DMS114 treated with DMSO at 0.1 percent for 48 hours (cell line): Measurements from ENCODE around the gene NTF3.

Experiments
- DNase-seq: peaks from one replicate; lab custom pipeline; 2025; ENCODE audit not compliant: unreplicated experiment; lab: John Stamatoyannopoulos, UW

Gene NTF3

DNA sequence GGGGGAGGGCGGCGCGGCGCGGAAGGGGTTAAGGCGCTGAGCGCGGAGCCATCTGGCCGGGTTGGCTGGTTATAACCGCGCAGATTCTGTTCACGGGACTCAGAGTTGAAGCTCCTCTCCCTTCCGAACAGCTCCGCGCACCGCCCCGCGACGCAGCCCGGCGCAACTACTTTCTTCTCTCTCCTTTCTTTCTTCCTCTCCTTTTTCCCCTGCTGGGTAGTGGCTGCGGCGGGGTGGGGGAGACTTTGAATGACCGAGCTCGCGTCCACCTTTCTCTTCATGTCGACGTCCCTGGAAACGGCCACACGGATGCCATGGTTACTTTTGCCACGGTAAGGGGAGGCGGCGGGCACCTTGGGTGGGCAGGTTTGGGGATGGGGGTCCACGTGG is at the start of gene NTF3:
Gene NTF3 (plus strand): TSS at position 98 of the 390 bp plus-strand sequence. CDS start 217 bp downstream, at position 315.
- no peak for DNase-seq

DNA sequence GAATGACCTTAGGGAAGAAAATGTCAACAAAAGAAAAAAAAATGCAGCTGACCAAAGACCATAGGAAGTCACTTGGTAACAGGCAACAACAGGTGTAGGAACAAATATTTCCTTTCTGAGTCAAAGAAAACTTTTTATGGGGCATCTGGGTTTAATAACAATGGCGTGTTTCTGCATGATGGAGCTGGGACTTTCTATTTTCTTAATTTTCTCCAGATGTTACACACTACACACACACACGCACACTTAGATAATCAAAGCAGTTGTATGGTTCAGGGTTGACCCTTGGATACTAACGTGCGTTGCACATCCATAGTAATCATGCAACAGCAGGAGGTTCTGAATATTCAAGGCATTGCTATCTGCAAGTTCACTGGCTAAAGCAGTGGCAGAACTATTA is 47.9 kb upstream of the NTF3 start:
- DNase-seq: no peak

DNA sequence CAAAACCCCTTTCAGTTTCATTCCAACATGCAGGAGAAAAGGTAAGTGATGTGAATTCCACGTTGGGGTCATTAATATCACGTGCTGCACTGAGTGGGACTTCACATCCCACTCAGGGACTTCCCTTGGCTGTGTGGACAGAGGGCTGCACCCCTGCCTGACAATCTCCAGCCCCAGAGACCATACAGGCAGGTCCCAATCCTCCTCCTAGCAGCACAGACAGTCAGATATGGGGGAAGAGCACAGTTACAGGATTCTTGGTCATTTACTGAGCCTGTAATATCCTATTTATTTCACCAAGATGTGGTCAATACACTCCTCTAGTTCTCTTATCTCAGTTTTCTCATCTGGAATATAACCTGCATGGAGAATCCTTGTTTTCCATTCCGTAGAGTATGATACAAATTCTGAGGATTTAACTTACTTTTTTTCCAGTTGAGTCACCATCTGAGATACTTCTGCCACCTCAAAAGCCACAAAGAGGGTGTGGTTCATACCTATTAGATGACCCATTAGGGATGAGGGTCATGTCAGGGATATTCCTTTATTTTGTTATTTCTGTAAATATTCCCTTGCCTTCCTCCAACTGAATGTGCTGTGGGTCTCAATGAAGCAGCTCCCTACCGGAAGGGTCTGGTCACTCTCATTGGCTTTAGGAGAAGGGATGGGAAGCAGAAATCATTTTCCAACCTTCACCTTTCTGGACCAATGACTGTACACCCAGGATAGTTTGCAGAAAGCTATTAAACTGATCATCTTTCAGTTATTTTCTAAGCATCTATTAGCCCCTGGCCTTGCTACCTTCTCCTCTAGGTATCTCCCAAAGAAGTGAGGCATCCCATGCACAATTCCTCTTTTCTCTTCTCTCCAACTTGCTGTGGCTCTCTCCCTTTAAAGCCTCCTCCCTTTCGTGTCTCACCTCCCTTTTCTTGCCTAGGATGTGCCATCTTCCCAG is 43.0 kb upstream of the NTF3 start:
- no peak for DNase-seq

DNA sequence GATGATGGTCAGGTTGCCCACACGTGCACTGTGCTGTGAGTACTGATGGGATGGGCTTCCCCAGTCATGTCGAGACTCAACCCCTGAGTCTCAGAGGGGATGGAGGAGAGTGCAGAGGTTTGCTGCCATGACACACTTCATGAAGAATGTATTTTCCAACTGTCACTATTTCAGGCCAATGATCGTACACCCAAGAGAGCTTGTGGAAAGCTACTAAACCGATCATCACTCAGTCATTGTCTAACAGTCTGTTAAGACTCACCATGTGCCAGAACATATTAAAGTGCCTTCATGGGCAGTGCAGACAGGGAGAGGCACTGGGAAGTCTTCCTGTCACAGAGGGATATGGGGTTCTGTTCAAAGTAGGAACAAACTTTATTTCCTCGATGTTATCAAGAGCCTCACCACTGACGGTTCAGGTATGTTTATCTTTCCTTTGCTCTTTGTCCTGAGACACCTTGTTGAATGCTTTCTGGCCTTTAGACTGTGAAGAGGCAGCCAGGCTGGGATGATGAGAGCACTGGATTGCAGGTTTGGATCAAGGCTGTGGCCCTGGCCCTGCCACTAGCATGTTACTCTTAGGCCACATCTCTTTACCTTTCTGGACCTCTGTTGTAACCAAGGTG is 41.6 kb upstream of the NTF3 start:
- DNase-seq: no peak

DNA sequence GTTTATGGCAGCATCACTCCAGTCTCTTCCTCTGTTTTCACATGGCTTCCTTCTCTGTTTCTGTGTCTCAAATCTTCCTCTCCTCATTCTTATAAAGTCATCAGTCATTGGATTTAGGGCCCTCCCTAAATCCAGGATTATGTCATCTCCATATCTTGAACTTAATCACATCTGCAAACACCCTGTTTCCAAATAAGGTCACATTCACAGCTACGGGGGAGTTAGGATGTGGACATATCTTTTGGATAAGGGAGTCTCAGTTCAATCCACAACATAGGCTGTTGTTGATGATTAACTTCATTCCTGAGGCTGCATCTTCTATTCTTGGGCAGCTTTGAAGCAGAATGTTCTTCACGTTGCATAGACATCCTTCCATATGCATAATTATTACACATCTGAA is 40.3 kb upstream of the NTF3 start:
- DNase-seq: no peak

DNA sequence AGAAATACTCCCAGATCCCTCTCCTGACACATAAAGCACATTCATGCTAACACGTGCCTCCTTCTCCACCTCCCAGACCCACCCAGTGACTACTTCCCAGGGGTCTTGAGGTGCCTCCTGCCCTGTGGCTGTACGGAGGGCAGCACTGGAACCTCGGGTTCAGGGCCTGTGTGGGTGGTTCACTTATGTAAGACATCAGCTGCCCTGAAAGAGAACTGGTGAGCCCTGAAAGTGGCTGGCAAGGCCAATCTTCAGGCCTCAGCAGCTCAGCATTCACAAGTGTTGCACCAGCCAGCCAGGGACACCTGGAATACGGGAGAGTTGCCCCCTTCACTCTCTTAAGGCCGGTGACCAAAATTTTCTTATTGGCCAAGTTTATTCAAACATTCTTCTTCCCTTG is 38.9 kb upstream of the NTF3 start:
- DNase-seq: no peak

DNA sequence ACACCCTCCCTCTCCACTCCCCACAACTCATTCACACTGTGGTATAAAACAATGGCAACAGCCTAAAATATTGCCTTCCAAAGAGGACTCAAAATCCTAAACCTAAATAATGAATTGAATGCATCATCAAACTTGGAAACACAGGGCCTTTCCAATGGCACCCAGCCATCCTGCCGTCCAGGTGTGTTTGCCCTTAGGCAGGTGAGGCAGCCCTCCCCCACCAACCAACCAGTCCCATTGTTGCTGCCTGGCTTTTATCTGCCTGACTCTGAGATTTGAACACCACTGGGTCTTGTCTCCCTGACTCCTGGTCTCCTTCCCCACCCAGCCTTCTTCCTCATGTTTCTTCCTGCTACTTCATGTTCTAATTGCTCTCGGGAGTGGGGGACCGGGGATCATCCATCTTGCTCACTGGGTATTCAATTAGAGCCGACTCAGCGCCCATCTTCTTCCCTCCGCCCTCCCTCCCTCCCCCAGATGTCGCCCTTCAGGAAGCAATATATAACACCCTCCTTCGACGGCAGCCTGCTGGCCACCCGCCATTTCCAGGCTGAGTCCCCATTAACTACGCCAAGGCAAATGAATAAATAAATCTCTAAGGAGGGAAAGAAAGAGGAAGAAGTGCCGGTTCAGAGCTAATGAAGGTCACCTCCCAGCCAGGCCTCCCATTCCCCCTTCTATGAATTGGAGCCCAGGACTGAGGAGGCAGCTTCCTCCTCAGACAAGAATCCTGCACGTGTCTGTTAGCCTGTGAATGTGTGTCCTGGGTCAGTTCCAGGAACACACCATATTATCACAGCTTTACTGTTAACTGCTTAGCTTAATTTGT is 36.3 kb upstream of the NTF3 start:
- DNase-seq: no peak

DNA sequence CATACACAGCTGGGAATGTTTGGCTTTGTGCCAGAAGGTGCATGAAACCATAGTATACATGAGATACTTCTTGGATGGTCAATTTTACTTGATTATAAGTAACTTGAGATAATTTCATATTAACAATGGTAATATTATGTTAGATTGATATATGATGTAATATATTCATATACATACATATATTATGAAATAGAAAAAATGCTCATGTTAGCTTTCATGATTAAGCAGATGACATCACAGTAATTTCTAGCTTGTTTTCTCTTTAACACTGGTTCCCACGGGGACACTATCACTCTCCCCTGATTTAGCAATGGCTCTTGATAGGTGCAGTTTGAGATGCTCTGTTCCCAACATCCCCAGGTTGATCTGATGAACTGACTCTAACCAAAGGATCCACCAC is 35.4 kb upstream of the NTF3 start:
- no peak for DNase-seq

DNA sequence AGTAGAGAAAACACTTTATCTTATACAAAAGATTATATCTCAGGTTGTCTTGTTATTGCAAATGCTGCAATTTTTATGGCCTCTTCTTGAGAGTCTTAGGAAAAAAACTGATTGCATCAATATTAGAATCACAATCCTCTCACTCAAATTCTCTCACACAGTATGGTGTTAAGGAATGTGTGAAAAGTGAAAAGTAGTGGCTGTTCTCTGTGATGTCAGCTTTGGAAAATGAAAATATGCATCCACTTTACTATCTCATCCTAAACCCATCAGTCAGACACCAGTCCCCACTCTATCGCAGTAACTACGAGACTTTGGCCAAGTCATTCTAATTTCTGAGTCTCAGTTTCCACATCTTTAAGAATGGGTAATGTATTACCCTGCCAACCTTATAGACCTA is 32.6 kb upstream of the NTF3 start:
- no peak for DNase-seq

DNA sequence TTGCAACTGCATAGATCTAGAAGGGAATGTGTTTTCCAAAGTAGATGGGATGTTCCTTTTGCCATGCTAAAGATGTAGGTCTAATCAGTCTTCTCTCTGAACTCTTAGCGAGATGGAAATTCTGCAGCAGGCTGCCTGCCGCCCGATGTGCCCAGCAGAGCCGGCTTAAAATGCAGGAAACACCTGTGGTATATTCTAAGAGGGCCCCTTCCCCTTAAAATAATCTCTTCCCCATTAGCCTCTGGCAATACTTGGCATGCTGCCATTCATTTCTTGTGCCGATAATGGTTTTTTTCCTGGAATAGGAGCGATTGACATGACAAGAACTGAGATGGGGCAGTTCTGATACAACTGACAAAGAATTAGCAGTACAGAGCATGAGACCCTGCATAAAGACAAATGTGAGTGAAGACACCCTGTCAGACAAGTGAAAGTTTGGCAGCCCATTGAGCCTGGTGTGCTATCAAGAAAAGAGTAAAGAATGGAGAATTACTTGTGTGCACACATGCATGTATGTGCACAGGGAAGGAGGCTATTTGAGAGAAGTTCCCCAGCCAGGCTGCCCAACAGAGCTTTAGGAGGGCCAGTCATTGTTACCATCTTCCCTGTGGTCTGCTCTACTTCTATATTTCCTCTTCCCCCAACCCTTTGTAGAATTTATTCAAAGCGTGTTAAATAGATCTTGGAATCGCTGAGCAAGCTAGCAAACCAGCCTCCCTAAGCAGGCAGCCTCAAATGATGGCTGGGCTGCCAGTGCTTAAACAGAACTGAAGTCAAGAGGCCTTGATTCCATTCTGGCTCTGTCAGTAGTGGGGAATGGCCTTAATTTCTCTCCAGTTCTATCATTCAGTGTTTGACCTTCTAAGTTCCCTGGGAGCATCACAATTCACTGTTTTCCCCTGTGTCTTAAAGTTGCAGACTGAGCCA is 29.6 kb upstream of the NTF3 start:
- no peak for DNase-seq

DNA sequence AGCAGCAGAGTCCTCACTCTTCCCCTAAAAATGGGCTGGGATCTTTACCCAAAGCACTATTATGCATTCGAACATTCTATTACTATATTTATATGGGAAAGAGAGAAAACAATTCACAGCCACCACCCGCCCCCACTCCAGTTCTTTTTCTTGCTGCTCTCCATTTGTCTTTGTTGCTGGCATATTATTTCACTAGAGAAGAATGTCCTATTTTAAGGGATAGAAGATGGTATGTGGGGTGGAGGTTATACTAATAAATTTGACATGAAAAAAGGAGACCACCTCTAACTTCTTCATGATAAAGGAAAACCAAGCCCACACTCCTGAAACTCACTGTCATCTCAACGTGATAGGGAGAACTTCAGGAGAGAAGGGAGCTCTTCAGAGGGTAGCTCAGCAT is 28.5 kb upstream of the NTF3 start:
- DNase-seq: no peak

DNA sequence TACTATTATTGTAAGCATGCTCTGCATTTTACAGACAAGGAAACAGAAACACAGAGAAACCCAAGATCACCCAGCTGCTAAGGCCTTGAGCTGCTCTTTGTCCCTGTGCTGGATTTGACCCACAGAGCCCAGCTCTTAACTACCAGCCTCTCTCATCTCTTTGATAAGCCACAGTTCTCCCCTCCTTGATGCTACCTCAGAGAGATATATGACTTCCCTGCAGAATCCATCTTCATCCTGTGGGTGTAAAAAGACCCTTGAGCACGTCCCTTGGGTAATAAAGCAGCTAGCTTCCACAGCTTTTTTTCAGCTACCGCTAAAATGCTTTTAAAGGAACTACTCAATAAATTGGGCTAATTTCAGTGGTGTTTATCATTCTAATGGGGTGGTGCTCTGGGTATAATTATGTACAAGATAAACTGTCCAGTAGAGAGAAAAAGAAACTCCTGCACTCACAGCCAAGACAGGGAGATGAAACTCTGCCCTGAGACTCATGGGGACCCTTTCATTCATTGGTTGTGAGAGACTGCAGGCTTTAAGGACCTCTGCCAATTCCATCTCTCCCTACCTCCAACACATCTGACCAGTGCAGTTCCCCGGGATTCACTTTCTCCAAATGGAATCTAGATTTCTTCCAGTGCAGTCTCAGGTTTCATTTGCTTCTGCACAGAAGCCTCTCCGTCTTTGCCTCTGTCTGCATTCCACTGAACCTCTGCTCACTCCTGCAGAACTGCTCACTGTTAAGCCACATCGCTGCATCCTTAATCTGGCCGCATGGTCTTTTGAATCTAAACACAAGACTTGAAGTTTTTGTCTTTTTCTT is 24.7 kb upstream of the NTF3 start:
- DNase-seq: no peak

DNA sequence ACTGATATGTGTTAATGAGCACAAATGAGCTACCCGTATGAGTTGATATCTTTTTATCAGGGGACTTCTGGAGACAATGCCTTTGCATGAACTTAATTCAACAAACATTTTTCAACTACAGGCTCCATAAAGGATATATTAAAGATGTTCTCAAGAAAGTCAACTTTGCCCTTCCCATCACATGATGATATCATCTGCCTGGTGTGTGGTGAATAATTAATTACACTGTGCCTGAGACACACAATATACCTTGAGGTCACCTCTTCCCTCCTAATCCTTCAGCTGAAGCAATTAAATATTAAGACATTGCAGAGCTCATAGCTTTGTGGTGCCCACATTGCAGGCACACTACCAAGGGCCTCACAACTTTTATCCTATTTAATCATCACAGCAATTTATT is 22.3 kb upstream of the NTF3 start:
- DNase-seq: no peak

DNA sequence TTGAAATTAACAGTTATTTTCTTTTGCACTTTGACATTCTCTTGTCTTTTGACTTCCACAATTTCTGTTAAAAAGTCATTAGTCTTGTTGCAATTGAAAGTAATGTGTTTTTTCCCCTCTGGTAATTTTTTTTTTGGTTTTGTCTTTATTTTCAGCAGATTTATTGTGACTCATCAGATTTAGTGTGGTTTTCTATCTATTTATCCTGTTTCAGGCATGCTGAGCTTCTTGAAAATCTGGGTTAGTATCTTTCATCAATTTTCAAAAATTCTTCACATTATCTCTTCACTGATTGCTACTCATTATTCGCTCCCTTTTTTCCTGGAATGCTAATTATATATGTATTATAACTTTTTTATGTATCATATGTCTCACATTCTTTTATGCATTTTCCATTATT is 15.3 kb upstream of the NTF3 start:
- no peak for DNase-seq

DNA sequence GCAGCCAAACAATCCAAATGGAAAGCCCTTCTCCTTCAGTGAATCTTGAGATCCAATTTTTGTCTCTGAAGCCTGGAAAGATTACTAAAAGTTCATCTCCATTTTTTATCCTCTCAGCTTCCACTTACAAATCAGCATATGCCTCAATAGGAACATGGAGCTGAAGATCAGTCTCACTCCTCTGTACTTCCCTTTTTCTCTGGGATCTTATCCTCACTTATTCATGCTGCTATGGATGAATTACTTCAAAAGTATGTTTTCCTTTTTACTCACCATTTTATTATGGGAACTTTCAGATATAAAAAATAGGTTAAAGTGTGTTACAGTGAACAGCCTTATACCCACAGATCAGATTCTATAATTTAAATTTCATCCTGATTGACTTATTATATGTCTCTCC is 14.4 kb upstream of the NTF3 start:
- no peak for DNase-seq

DNA sequence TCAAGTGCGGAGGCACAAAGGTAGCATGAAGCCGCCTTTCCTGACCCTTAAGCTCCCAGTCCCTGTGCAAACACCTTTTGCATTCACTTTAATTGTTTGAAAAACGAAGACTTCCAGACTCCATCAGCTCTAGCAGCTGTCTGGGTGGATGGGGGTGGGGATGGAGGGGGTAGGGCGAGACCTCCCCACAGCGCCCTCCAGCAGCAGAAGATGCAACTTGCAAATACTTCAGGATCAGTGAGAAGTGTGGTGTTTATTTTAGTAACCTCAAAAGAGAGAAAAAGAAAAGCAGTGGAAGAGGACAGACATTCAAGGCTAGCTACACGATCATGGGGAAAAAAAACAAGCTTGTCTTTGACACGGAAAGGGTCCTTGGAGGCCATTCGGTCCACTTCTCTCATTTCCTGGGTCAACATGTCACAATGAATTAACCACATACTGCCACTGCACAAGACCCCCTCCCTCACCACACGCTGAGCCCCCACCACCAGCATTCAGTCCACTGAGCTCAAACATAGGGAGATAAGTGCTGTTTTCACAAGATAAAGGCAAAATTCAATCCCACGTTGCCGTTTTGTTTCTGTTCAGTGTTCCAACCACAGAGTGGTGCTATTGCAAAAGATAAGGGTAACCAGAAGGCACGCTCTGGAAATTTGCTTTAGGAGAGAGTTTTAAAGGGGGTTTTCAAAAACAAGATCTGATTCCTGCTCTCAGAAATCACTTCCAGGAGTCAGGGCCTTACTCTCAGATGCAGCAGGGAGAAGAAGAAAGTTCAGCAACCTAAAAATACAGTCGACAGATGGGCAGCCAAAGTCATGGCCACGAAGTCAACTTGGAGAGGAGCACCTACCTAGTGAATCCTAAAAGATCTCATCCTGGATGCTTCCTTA is 3.3 kb upstream of the NTF3 start:
- peak; percentile 40 for DNase-seq

DNA sequence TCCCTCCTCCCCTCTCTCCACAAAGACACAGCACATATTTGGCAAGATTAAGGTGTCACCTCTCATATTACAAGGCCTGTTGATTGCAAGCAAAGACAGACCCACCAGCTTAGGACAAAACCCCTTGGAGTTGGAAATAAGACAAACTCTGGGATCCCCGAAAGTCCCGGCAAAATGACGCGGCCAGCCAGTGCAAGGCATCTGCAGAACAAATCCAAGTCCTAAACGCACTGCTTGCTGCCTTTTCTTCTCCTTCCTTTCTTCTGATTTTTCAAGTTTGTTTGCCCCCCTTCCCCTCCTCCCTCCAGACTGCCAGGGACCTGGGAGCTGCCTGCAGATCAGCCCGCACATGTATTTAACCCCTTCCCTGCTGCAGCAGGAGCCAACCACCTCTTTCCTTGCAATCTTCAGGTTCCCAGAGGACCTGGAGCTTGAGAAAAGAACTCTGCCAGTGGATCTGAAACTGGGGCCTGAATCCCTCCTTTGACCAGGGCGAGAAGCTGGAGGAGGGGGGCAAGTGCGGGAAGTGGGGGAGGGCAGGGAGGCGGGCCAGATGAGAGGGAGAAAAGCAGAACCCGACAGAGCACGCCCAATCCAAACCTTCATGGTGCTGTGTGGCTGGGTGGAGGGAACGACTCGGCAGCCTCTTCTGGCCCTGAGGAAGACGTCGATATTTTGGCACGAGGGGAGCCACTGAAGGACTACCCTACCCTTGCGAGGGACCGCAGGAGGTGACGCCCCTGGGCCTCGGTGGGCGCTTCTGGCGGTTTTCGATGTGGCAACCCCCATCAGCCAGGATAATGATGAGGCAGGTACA is 2.0 kb upstream of the NTF3 start:
- DNase-seq: no peak
